Activated CD8-positive, alpha-beta T cell treated with anti-CD3 and anti-CD28 coated beads for 36 hours (primary cell): Measurements from ENCODE around the gene MIEN1. TPM values are rescaled to one million over a fixed set of nuclear protein-coding genes. Genes with fewer than 3 reads are reported as not detected.
A peak's percentile ranks its signal among the peaks of the same experiment; 100 is the strongest.

Experiments used
- ATAC-seq: fragments of 200-7000 bp; cut with Tn5 transposase; one replicate; pipeline ENCODE4 v1.10.0; 2021; ENCODE audit warnings: mild to moderate bottlenecking, moderate library complexity
- CTCF ChIA-PET: fragments of 350-600 bp; sonication (Branson Sonifier 250); formaldehyde crosslinking; loops from one replicate; lab custom pipeline; 2021; ENCODE audit warnings: antibody characterized with exemption; lab: Charles Lee
- POLR2A ChIA-PET: fragments of 350-600 bp; sonication (Branson Sonifier 250); formaldehyde crosslinking; loops from one replicate; lab custom pipeline; 2021; ENCODE audit warnings: antibody characterized with exemption; lab: Charles Lee
- DNase-seq: peaks from one replicate; pipeline ENCODE4 v3.0.0-alpha.2; 2020
- H3K27ac Mint-ChIP-seq: one replicate; pipeline ENCODE4 v1.8.0; 2021; ENCODE audit warnings: mild to moderate bottlenecking, mixed read lengths
- H3K27me3 Mint-ChIP-seq: one replicate; pipeline ENCODE4 v1.8.0; 2021; ENCODE audit warnings: mixed read lengths
- H3K36me3 Mint-ChIP-seq: one replicate; pipeline ENCODE4 v1.8.0; 2021; ENCODE audit warnings: low read depth, mixed read lengths
- H3K4me1 Mint-ChIP-seq: one replicate; pipeline ENCODE4 v1.8.0; 2021; ENCODE audit warnings: low read depth, mixed read lengths
- H3K4me3 Mint-ChIP-seq: one replicate; pipeline ENCODE4 v1.8.0; 2021; ENCODE audit warnings: mild to moderate bottlenecking, moderate library complexity, mixed read lengths
- H3K9me3 Mint-ChIP-seq: one replicate; pipeline ENCODE4 v1.8.0; 2021; ENCODE audit warnings: mixed read lengths
- intact Hi-C: fragments of 100-400 bp; cut with micrococcal nuclease; formaldehyde crosslinking; loops from one replicate; pipeline ENCODE4 v1.10.0; 2022
- total RNA-seq, 2 experiments: library from RNA; stranded (reverse); gene quantifications; one replicate each; pipeline ENCODE4 v1.2.3, GENCODE V29; 2021
- TF ChIP-seq, protein P1 (sequence below): fragments of 200-600 bp; IDR thresholded peaks from one replicate; pipeline ENCODE4 v1.8.0; 2022; ENCODE audit warnings: antibody characterized with exemption, mild to moderate bottlenecking

The MIEN1 gene
- total RNA-seq, 2 experiments from 2014 or later, result 32.5 to 34.0 TPM

DNA sequence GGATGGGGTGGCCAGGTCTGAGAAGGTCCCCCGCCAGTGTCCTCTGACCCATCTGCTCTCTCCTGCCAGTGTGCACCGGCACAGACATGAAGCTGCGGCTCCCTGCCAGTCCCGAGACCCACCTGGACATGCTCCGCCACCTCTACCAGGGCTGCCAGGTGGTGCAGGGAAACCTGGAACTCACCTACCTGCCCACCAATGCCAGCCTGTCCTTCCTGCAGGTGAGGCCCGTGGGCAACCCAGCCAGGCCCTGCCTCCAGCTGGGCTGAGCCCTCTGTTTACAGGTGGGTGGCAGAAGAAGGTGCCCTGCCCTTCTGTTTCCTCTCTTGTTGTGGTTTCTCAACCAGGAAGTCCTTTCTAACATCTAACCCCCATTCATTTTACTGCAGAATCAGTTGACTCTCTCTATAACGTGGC, 23.4 kb downstream of the MIEN1 start:
- intact Hi-C loops, result no loop called here
- no peaks in the 10 kb centered on the region for H3K36me3 Mint-ChIP-seq
- peak overlapping the region; percentile 6 for H3K27ac Mint-ChIP-seq
- H3K9me3 Mint-ChIP-seq, result no peaks in the 10 kb centered on the region
- ChIA-PET POLR2A (no interaction called here), CTCF (no interaction called here)
- DNase-seq (no peak), ATAC-seq (peak; percentile 60)
- TF ChIP-seq, protein P1, sequence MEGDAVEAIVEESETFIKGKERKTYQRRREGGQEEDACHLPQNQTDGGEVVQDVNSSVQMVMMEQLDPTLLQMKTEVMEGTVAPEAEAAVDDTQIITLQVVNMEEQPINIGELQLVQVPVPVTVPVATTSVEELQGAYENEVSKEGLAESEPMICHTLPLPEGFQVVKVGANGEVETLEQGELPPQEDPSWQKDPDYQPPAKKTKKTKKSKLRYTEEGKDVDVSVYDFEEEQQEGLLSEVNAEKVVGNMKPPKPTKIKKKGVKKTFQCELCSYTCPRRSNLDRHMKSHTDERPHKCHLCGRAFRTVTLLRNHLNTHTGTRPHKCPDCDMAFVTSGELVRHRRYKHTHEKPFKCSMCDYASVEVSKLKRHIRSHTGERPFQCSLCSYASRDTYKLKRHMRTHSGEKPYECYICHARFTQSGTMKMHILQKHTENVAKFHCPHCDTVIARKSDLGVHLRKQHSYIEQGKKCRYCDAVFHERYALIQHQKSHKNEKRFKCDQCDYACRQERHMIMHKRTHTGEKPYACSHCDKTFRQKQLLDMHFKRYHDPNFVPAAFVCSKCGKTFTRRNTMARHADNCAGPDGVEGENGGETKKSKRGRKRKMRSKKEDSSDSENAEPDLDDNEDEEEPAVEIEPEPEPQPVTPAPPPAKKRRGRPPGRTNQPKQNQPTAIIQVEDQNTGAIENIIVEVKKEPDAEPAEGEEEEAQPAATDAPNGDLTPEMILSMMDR, result no peak
- no peak overlapping the region for H3K4me3 Mint-ChIP-seq
- peaks cover 11% of the 10 kb centered on the region for H3K4me1 Mint-ChIP-seq
- peaks cover 2% of the 10 kb centered on the region for H3K27me3 Mint-ChIP-seq

DNA sequence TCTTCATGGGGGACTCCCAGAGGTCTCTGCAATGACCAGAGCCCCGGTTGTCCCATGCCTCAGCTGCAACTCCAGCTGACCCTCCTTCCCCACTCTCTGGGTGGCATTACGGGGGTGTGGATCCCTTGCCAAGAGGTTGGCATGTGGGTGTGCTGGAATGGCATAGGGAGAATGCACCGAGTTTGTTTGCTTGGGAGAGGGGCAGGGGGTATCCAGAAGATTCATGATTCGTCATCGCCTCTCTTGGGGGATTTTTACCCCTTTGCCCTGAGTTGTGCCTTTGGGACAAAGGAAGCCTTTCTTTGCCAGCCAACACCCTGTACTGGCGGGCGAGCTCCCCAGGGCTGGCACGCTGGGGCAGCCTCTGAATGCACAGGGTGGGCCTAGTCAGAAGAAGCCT, 23.9 kb downstream of the MIEN1 start:
- H3K27me3 Mint-ChIP-seq, result peaks cover 6% of the 10 kb centered on the region
- DNase-seq, result no peak
- H3K4me1 Mint-ChIP-seq, result peaks cover 11% of the 10 kb centered on the region
- no peak overlapping the region for H3K27ac Mint-ChIP-seq
- CTCF ChIA-PET, result no interaction called here
- TF ChIP-seq, protein P1, result no peak
- ATAC-seq, result no peak
- H3K9me3 Mint-ChIP-seq, result no peaks in the 10 kb centered on the region
- no peak overlapping the region for H3K4me3 Mint-ChIP-seq
- POLR2A ChIA-PET, result no interaction called here
- H3K36me3 Mint-ChIP-seq, result no peaks in the 10 kb centered on the region
- intact Hi-C loops, result no loop called here

GRCh38 chr17:39705786-39706348, 24.5 kb downstream of the MIEN1 start:
- POLR2A ChIA-PET, result no interaction called here
- intact Hi-C loops, result no loop called here
- Mint-ChIP-seq H3K4me1 (peaks cover 12% of the 10 kb centered on the region), H3K27ac (no peak overlapping the region), H3K4me3 (no peak overlapping the region), H3K36me3 (no peaks in the 10 kb centered on the region), H3K27me3 (peaks cover 12% of the 10 kb centered on the region), H3K9me3 (no peaks in the 10 kb centered on the region)
- DNase-seq (no peak), ATAC-seq (no peak)
- CTCF ChIA-PET, result no interaction called here
- TF ChIP-seq, protein P1, result no peak

- Mint-ChIP-seq H3K36me3 (no peaks in the 10 kb centered on the region), H3K9me3 (no peaks in the 10 kb centered on the region), H3K4me1 (peaks cover 13% of the 10 kb centered on the region), H3K27me3 (peaks cover 16% of the 10 kb centered on the region), H3K27ac (no peak overlapping the region), H3K4me3 (no peak overlapping the region)
- ChIA-PET POLR2A (interaction anchor here (0.6 kb wide), 1 partner anchor 16 kb away, joined by 3 read pairs; no protein-coding TSS in a partner anchor), CTCF (interaction anchor here (1.2 kb wide), 1 partner anchor 57 kb away, joined by 3 read pairs; no protein-coding TSS in a partner anchor)
- ATAC-seq (no peak), DNase-seq (no peak)
- intact Hi-C loops, result no loop called here
- TF ChIP-seq, protein P1, result no peak
Measured at GRCh38 chr17:39704821-39705551, 25.3 kb downstream of the MIEN1 start.

DNA sequence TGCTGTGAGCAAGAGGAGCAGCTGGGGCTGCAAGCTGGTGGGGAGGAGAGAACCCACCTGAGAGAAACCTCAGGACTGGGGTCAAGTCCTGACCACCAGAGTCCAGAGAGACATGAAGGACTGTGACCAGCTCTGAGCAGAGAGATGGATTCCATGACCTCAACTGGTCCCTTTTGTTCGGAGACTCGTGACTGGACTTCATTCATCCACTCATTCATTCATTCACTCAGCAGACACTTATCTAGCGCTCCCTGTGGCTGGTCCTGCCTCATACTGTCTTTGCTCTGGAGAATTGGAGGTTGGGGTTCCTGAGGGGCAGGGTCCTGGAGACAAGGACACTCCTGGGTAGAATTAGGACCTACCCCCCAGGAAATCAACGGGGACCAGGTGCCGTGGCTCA, 26.4 kb downstream of the MIEN1 start:
- peaks cover 17% of the 10 kb centered on the region for H3K4me1 Mint-ChIP-seq
- ChIA-PET CTCF (interaction anchor here (0.8 to 1.5 kb wide), 5 partner anchors 10 to 82 kb away, joined by 3 to 5 read pairs (median 3); partner anchors contain the start of gene PNMT), POLR2A (no interaction called here)
- intact Hi-C loops, result no loop called here
- no peaks in the 10 kb centered on the region for H3K9me3 Mint-ChIP-seq
- ATAC-seq (no peak), DNase-seq (no peak)
- H3K27me3 Mint-ChIP-seq, result peaks cover 25% of the 10 kb centered on the region
- H3K4me3 Mint-ChIP-seq, result no peak overlapping the region
- peaks cover under 1% of the 10 kb centered on the region for H3K36me3 Mint-ChIP-seq
- TF ChIP-seq, protein P1, result no peak
- H3K27ac Mint-ChIP-seq, result no peak overlapping the region
